ENCODE results near the gene LENEP. TPM values are rescaled to one million over a fixed set of nuclear protein-coding genes. Genes with fewer than 3 reads are reported as not detected.
A peak's percentile ranks its signal among the peaks of the same experiment; 100 is the strongest.

The LENEP gene
- total and polyA plus RNA-seq, 2 of the 8 experiments (the other 6 are each of a cell fraction or from before 2014, with no cell fraction given): 1.3 TPM; not detected in 1

- TF ChIP-seq ZNF274 (IDR thresholded peaks at IDR 0.05; ENCODE audit: borderline replicate concordance, extremely low read depth, low read length): no peak
- no peak for TF ChIP-seq NANOG (IDR thresholded peaks at IDR 0.05; ENCODE audit: insufficient read depth, low read depth, low read length, poor library complexity, severe bottlenecking)
- TF ChIP-seq CHD2 (IDR thresholded peaks at IDR 0.05; ENCODE audit: low read length): peak; percentile 47; the same call in 1 of the 2 replicates
- TF ChIP-seq CHD1 (IDR thresholded peaks at IDR 0.05; ENCODE audit: low read depth, low read length): no peak
- TF ChIP-seq NRF1 (IDR thresholded peaks at IDR 0.05; ENCODE audit: low read depth, low read length): no peak
- TF ChIP-seq CBX8 (IDR thresholded peaks at IDR 0.05; ENCODE audit: borderline replicate concordance, low read depth, low read length): no peak
- no peak for TF ChIP-seq HDAC2 (IDR thresholded peaks at IDR 0.05; ENCODE audit: borderline replicate concordance in 1 of 2, low read depth in 2 of 2, low read length in 2 of 2)
- no peak for TF ChIP-seq RNF2 (IDR thresholded peaks at IDR 0.05; ENCODE audit: borderline replicate concordance, low read depth, low read length, missing control alignments, poor library complexity, severe bottlenecking)
- TF ChIP-seq POLR2A (IDR thresholded peaks at IDR 0.05; ENCODE audit: control extremely low read depth in 1 of 2, low read depth in 2 of 2, low read length in 2 of 2): no peak; a peak in 1 of 3 replicates
- TF ChIP-seq CTBP2 (IDR thresholded peaks at IDR 0.05; ENCODE audit: borderline replicate concordance, insufficient read depth, insufficient read length, low read length): no peak
- peak; percentile 45; the same call in 1 of the 2 replicates for TF ChIP-seq TAF1 (IDR thresholded peaks at IDR 0.05; ENCODE audit: low read depth, low read length)
- no peak for TF ChIP-seq KDM1A (IDR thresholded peaks at IDR 0.05; ENCODE audit: borderline replicate concordance, low read length)
- TF ChIP-seq, protein P1, sequence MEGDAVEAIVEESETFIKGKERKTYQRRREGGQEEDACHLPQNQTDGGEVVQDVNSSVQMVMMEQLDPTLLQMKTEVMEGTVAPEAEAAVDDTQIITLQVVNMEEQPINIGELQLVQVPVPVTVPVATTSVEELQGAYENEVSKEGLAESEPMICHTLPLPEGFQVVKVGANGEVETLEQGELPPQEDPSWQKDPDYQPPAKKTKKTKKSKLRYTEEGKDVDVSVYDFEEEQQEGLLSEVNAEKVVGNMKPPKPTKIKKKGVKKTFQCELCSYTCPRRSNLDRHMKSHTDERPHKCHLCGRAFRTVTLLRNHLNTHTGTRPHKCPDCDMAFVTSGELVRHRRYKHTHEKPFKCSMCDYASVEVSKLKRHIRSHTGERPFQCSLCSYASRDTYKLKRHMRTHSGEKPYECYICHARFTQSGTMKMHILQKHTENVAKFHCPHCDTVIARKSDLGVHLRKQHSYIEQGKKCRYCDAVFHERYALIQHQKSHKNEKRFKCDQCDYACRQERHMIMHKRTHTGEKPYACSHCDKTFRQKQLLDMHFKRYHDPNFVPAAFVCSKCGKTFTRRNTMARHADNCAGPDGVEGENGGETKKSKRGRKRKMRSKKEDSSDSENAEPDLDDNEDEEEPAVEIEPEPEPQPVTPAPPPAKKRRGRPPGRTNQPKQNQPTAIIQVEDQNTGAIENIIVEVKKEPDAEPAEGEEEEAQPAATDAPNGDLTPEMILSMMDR (IDR thresholded peaks at IDR 0.05; ENCODE audit: control extremely low read depth in 1 of 3, insufficient read depth in 1 of 3, low read depth in 1 of 3, low read length in 3 of 3): peak in 2 of 3 experiments; percentile 91 to 96; a peak in 3 of 4 replicates
- TF ChIP-seq MAFK (IDR thresholded peaks at IDR 0.05; ENCODE audit: low read depth, low read length): no peak
- TF ChIP-seq JUND (IDR thresholded peaks at IDR 0.05; ENCODE audit: low read length): no peak
- no peak for TF ChIP-seq EP300 (IDR thresholded peaks at IDR 0.05; ENCODE audit: borderline replicate concordance in 1 of 2, low read depth in 2 of 2, low read length in 2 of 2)
- no peak for TF ChIP-seq YY1 (IDR thresholded peaks at IDR 0.05; ENCODE audit: low read depth, low read length)
- TF ChIP-seq SP2 (IDR thresholded peaks at IDR 0.05; ENCODE audit: low read length): no peak
These were observed 5.6 kb downstream of the LENEP start (continued) for GRCh38 chr1:154998818-154999570.
